ENCODE measurements around the gene TECPR2. TPM values are rescaled to one million over a fixed set of nuclear protein-coding genes. Genes with fewer than 3 reads are reported as not detected.

The TECPR2 gene
- total and polyA plus RNA-seq, 2 of the 13 experiments (the other 11 are each of a cell fraction or from before 2014, with no cell fraction given) = 3.5 to 5.7 TPM

GRCh38 chr14:102540315-102541028 lies 177.7 kb downstream of the TECPR2 start (continued):
- TF ChIP-seq NFKBIZ (CRISPR knock-in tag; IDR thresholded peaks at IDR 0.05) (no peak; the same call in 1 of the 2 replicates), ZNF607 (CRISPR knock-in tag; IDR thresholded peaks at IDR 0.05; ENCODE audit: borderline replicate concordance) (no peak; the same call in 1 of the 2 replicates), PCBP1 (IDR thresholded peaks at IDR 0.05; ENCODE audit: borderline replicate concordance, low read depth, low read length) (no peak), ZBTB7B (CRISPR knock-in tag; IDR thresholded peaks at IDR 0.05) (no peak), ZBTB43 (CRISPR knock-in tag; conservative IDR thresholded peaks at IDR 0.05) (no peak; the same call in 1 of the 2 replicates), UBTF (CRISPR knock-in tag; IDR thresholded peaks at IDR 0.05) (peak; percentile 57), PITX1 (CRISPR knock-in tag; IDR thresholded peaks at IDR 0.05) (peak; percentile 39), MLLT10 (CRISPR knock-in tag; IDR thresholded peaks at IDR 0.05) (no peak), ATF3 (CRISPR knock-in tag; IDR thresholded peaks at IDR 0.05) (no peak), SIN3B (IDR thresholded peaks at IDR 0.05; ENCODE audit: low read length) (no peak), TBX3 (IDR thresholded peaks at IDR 0.05; ENCODE audit: borderline replicate concordance) (peak; percentile 94), EP300 (IDR thresholded peaks at IDR 0.05; ENCODE audit: low read depth in 2 of 2, low read length in 2 of 2) (no peak; a peak in 1 of 4 replicates), EP300 (CRISPR knock-in tag; IDR thresholded peaks at IDR 0.05; ENCODE audit: borderline replicate concordance) (0 out of 2 replicates have a peak, but pooled peaks have one; percentile 11), MATR3 (CRISPR knock-in tag; IDR thresholded peaks at IDR 0.05) (no peak), SIN3A (IDR thresholded peaks at IDR 0.05; ENCODE audit: borderline replicate concordance, low read depth, low read length) (0 out of 2 replicates have a peak, but pooled peaks have one; percentile 55), HOXA3 (CRISPR knock-in tag; IDR thresholded peaks at IDR 0.05) (0 out of 2 replicates have a peak, but pooled peaks have one; percentile 9), PHB2 (IDR thresholded peaks at IDR 0.05; ENCODE audit: partially characterized antibody) (no peak), ATAD3A (CRISPR knock-in tag; IDR thresholded peaks at IDR 0.05) (no peak), ZNF782 (CRISPR knock-in tag; IDR thresholded peaks at IDR 0.05; ENCODE audit: borderline replicate concordance) (no peak; the same call in 1 of the 2 replicates), HBP1 (CRISPR knock-in tag; IDR thresholded peaks at IDR 0.05; ENCODE audit: low read depth) (no peak), GZF1 (CRISPR knock-in tag; IDR thresholded peaks at IDR 0.05) (0 out of 2 replicates have a peak, but pooled peaks have one; percentile 50), XRCC5 (optimal IDR thresholded peaks at IDR 0.05; ENCODE audit: low read length) (no peak), TMF1 (CRISPR knock-in tag; IDR thresholded peaks at IDR 0.05; ENCODE audit: low read depth) (no peak), ATF7-NPFF (CRISPR knock-in tag; IDR thresholded peaks at IDR 0.05; ENCODE audit: low read depth) (no peak; the same call in 1 of the 2 replicates), PHF8 (CRISPR knock-in tag; IDR thresholded peaks at IDR 0.05) (no peak; the same call in none of the 2 replicates)
